ENCODE results near the gene POLDIP2.

The POLDIP2 gene

GRCh38 chr17:28402844-28403243, 45.5 kb upstream of the POLDIP2 start:
- TF ChIP-seq CTCF (IDR thresholded peaks at IDR 0.05; ENCODE audit: extremely low read depth, missing control alignments), result no peak
- no peak for DNase-seq (ENCODE audit: low spot score)

- TF ChIP-seq CTCF (IDR thresholded peaks at IDR 0.05; ENCODE audit: extremely low read depth, missing control alignments), result no peak
- DNase-seq (ENCODE audit: low spot score), result no peak
Measured at GRCh38 chr17:28402224-28402630, 44.9 kb upstream of the POLDIP2 start.

GRCh38 chr17:28399808-28400207, 42.5 kb upstream of the POLDIP2 start:
- no peak for DNase-seq (ENCODE audit: low spot score)
- no peak for TF ChIP-seq CTCF (IDR thresholded peaks at IDR 0.05; ENCODE audit: extremely low read depth, missing control alignments)

- no peak for DNase-seq (ENCODE audit: low spot score)
Measured at GRCh38 chr17:28398280-28398981, 41.1 kb upstream of the POLDIP2 start.

GRCh38 chr17:28397687-28398279, 40.5 kb upstream of the POLDIP2 start:
- no peak for DNase-seq (ENCODE audit: low spot score)
- no peak for TF ChIP-seq CTCF (IDR thresholded peaks at IDR 0.05; ENCODE audit: extremely low read depth, missing control alignments)

More at GRCh38 chr17:28398280-28398981, 41.1 kb upstream of the POLDIP2 start:
- TF ChIP-seq CTCF (IDR thresholded peaks at IDR 0.05; ENCODE audit: extremely low read depth, missing control alignments), result no peak

- TF ChIP-seq CTCF (IDR thresholded peaks at IDR 0.05; ENCODE audit: extremely low read depth, missing control alignments), result no peak
- no peak for DNase-seq (ENCODE audit: low spot score)
Measured at GRCh38 chr17:28397275-28397674, 39.9 kb upstream of the POLDIP2 start.

- no peak for DNase-seq (ENCODE audit: low spot score)
- TF ChIP-seq CTCF (IDR thresholded peaks at IDR 0.05; ENCODE audit: extremely low read depth, missing control alignments), result no peak
Measured at GRCh38 chr17:28396635-28397239, 39.4 kb upstream of the POLDIP2 start.
